ENCODE results near the gene NPR2.

- TF ChIP-seq, protein P1, sequence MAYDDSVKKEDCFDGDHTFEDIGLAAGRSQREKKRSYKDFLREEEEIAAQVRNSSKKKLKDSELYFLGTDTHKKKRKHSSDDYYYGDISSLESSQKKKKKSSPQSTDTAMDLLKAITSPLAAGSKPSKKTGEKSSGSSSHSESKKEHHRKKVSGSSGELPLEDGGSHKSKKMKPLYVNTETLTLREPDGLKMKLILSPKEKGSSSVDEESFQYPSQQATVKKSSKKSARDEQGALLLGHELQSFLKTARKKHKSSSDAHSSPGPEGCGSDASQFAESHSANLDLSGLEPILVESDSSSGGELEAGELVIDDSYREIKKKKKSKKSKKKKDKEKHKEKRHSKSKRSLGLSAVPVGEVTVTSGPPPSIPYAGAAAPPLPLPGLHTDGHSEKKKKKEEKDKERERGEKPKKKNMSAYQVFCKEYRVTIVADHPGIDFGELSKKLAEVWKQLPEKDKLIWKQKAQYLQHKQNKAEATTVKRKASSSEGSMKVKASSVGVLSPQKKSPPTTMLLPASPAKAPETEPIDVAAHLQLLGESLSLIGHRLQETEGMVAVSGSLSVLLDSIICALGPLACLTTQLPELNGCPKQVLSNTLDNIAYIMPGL (CRISPR knock-in tag; IDR thresholded peaks at IDR 0.05), result no peak
- TF ChIP-seq ZNF423 (CRISPR knock-in tag; IDR thresholded peaks at IDR 0.05), result no peak
- TF ChIP-seq TCF7 (CRISPR knock-in tag; IDR thresholded peaks at IDR 0.05; ENCODE audit: low read depth), result no peak
- no peak for TF ChIP-seq CTCF (IDR thresholded peaks at IDR 0.05)
- no peak for TF ChIP-seq MAX (CRISPR knock-in tag; IDR thresholded peaks at IDR 0.05)
- no peak for TF ChIP-seq CREB1 (CRISPR knock-in tag; IDR thresholded peaks at IDR 0.05)
- no peak for TF ChIP-seq ESRRA (CRISPR knock-in tag; IDR thresholded peaks at IDR 0.05; ENCODE audit: borderline replicate concordance)
- TF ChIP-seq, protein P2, sequence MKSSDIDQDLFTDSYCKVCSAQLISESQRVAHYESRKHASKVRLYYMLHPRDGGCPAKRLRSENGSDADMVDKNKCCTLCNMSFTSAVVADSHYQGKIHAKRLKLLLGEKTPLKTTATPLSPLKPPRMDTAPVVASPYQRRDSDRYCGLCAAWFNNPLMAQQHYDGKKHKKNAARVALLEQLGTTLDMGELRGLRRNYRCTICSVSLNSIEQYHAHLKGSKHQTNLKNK (CRISPR knock-in tag; IDR thresholded peaks at IDR 0.05), result no peak
Measured at GRCh38 chr9:35789541-35789940, 1.9 kb upstream of the NPR2 start.

All from WTC11 (cell line).